NCI-H2029 treated with DMSO at 0.1 percent for 48 hours (cell line): Measurements from ENCODE around the gene CAMTA1.

Experiments
- DNase-seq: peaks from one replicate; lab custom pipeline; 2025; lab: John Stamatoyannopoulos, UW

Gene CAMTA1

DNA sequence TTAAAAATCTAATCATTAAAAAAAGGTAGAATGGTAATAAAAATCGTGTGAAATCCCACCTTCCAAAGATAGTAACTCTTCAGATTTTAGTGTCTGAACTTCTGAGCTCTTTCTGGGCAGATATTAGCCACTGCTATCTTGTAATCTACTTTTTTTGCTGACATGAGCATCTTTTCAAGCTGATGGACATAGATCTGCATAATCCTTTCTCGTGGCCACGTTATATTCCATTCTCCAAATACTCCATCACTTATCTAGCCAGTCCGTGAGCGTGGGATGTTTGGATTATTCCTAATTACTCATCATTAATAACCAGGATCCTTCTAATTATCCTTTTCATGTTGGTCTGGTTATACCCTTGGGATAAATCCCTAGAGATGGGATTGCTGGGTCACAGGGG, 731.7 kb downstream of the CAMTA1 start:
- DNase-seq: no peak

DNA sequence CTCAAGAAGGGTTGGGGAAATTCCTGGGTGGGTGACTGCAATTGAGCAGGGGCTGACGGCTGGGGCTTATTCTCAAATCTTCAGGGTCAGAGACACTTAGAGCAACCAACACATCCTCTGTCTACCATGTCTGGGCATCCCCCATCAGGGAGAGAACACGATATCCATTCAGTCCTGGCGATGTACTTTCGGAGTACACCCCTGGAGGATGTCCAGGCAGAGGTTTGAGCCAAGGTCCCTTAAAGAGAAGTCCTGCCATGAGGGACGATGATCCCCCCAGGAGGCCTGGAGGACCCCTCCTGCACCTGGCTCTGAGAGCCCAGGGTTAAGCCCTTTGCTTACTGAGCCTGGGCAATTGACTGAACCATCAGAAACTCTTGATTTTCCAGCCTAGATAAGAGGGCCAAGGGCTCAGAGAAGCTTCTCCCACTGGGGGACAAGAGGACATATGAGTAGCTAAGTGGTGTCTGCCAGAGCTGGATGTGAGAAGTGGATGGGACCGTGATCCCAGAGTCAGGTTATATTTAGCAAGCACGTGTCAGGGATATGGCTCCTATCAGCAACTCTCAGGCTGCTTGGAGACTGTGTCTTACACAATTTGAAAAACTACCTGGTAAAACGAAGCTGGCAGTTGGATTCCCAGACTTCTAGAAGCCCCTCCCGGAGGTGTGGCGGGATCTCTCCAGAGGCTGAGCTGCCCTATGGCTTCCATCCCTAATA, 732.5 kb downstream of the CAMTA1 start:
- no peak for DNase-seq

DNA sequence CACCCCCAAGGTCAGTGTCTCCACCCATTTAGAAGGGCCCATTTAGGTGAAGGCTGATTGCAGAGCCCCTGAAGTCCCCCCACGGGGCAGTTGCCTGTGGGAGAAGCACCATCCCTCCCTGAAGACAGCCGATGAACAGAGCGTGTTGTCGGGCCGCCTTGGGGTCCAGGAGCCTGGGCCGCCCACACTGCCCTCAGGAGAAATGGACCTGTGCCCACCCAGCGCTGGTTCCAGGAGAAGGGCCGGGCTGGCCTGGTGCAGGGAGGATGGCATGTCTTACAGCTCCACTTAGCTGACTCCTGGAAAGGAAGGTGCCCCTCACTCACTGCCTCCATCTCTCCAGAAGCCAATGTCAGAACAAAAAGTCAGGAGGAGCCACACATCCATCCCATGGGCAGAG, 733.2 kb downstream of the CAMTA1 start:
- DNase-seq: no peak

DNA sequence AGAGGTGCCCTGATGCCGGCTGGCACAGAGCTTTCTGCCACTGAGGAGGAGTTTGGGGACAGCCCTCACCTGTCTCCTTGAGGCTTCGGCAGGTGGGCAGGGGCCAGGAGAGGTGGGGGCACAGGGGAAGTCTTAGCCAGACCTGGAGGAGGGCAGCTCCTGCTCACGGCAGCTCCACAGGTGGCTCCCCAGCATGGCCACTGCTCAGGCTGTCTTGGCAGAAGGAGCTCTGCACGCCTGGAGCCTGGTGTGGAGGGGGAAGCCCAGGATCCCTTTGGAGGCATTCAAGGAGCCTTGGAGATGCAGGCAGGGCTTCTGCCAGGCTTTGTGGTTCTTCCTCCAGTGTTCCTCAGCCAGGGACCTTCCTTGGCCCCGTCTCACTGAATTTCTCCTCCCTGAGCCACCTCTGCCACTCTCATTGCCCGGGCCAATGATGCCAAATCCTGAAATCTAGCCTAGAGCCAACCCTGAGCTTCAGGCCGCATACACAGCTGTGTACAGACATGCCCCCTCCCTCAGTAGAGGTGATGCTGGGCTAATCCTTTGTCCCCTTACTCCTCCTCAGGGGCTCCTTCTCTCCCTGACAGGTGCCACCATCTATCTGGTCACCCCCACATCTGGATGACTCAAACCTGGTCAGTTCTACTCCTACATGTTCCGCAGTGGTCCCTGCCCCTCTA, 734.1 kb downstream of the CAMTA1 start:
- DNase-seq: no peak

DNA sequence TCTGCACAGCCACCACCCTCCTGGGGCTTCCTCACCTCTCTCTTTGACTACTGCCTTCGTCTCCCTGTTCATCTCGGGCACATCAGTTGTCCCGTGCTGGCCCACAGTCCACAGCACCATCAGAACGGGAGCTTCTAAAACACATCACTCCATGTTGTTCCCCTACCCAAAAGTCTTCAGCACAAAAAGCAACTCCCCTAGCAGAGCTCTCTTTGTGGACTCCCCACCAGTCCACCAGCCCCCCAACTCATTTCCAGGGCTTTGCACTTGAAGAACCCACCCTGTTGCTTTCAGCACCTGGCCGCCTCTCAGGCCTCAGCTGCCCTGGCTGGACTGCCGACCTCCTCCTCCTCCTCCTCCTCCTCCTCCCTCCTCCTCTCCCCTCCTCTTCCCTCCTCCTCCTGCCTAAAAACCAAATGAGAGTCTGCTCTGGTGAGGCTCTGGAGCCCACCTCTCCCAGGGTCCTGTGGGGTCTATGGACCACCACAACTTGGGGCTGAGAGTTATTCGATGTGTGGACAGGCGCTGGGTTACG, 734.7 kb downstream of the CAMTA1 start:
- DNase-seq: no peak

DNA sequence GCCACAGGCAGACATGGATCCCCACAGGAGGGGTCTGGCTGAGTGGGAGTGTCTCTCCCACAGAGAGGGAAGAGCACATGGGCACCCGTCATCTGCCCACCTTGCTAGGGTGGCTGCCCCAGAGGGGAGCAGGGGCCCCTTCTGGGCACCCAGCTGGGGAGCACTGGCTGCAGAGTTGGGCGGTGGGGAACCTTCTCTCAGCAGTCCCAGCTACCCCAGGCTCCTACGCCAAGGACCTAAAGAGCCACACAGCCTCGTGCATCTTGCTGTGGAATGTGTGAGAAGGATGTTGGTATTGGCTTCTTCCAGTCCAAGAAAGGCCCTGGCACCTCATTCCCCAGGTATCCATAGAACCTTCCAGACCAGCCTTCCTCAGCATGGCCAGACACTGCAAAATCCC, 735.2 kb downstream of the CAMTA1 start:
- no peak for DNase-seq

DNA sequence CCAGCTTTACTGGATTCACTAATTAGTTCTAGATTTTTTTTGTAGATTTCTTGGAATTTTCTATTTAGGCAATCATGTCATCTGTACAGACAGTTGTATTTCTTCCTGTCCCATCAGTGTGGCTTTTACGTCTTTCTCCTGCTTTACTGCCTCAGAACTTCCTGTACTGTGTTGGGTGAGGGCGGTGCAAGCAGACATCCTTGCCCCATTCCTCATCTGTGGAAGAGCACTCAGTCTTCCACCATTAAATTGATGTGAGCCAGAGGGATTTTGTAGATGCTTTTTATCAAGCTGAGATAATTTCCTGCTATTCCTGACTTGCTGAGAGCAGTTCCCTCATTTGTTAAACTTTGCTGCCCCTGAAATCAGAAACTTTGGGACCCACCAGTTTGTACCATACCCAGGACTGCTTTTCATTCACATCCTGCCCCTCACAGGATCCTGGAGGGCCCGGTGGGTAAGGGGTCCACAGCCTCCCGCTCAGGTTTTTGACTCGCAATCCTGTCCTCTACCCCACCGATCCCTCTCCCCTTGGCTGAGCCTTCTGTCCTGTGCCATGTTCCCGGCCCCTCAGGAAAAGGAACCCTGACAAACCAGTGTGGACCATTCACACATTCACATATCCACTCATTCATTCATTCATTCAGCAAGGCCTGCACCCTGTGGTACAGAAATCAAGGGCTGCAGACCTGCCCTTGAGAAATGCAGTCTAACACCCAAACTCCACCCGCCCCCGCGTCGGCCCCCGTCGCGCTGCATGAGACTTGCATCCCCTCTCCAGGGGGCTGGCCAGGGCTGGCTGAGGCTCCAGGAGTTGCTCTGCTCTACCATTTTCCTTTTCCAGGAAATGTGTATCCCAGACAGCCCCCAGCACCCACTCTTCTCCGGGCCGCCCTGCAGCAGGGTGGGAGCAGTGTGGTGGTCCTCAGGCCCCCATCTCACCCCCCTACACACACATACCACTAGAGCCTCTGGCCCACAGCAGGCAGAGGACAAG, 739.4 kb downstream of the CAMTA1 start:
- DNase-seq: no peak

DNA sequence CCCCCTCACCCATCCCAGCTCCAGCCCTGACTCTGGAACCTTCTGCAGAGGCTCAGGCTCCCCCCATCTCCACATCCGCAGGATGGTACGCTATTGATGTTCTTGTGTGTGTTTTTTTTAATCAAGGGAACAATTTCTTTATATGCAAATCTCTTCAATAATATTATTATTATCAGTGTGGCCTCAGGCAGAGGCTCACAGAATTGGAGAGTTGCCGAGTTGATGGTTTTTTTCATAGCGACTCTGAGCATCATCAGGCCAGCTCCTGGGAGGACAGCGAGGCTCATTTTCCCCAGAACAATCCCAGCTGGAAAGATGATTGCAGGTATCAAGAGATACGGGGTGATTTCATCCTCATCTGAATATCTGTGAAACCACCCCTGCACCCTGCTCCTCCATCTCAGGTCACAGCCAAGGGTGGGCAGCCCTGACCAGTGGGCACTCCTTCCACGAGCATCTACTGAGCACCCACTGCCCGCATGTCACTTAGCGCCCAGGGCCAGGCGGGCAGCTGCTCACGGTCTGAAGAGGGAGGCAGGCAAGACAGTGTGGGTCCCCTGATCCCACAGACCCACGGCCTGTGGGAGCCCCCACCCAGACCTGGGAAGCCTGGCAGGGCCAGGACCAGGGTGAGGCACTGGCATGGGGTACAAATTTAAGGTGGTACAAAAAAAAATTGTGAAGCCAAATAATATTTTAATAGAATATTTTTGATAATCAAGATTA, 740.2 kb downstream of the CAMTA1 start:
- DNase-seq: no peak

DNA sequence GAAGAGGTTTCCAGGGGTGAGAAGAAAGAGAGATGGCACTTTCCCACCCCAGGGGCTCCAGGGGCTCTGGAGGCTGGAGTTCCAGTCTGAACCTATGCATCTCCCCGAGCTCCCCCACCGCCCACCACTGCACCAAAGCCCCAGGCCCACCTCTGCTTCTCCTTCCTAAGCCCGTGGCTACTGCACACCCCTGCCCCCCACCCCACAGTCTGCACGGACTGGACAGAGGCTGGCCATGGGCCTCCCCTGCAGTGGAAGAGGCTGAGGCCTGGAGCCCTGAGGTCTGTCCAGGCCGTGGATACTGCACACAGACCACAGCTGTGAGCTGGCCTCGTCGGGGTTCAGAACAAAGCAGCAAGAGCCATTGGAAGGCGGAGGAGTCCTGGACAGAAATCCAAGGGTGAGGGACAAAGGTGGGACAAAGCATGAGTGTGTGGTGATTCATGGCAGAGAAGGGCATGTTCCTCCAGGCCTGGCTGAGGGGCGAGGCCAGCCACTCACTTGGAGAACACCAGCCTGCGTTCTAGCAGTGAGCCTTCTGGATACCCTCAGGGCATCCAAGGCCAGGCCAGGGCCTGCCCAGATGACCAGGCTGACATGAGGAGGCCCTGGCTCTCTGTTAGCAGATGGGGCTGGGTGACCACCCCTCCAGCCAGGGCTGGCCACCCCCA, 741.1 kb downstream of the CAMTA1 start:
- DNase-seq: no peak

DNA sequence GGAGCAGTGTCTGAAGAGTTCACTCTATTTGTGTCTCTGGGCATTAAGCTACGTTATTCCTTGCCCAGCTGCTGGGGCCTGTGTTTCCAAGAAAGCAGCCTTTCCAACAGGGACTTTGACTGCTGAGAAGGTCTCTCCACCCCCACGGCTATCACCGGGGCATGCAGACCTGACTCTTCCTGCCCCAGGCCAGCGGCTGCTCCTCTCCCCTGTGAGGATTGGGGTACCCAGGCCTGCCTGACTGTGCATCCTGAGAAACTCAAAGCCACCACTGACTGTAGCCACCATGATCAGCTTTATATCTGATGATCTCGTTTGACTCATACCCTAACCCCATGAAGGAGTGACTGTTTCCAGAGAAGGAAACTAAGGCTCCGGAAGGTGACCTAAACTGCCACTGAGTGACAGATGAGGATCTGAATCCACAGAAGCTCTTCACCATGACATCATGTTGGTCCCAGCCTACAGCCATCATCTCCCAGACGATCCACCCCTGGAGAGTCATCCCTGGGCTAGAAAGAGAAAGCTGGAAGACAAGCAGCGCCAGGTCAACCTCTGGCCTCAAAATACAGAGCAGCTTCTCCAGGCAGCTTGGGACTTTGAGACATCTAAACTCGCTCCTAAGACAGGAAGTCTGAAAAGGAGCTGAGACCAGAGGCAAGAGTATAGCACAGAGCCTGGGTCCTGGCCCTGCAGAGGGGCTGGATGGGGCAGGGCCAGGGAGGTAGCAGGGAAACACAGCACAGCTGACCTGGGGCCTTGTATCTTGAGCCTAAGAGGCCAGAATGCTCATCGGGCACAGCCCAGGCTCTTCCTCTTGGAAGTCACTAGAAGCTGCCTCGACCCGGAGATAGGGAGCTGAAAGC, 741.8 kb downstream of the CAMTA1 start:
- no peak for DNase-seq

DNA sequence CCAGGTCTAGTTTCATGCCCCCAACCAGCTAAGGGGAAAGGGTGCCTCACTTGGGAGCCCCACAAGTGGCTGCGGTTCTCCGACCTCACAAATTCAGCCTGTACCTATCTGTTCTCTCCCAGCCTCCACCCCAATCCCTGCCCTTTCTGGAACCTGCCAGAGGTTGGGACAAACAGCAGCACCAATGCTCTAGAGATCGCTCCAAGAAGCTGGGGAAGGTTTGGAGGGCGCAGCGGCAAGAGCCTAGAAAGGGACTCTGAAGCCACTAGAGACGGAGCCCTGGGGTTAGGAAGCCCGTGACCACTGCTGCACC, 742.4 kb downstream of the CAMTA1 start:
- no peak for DNase-seq

DNA sequence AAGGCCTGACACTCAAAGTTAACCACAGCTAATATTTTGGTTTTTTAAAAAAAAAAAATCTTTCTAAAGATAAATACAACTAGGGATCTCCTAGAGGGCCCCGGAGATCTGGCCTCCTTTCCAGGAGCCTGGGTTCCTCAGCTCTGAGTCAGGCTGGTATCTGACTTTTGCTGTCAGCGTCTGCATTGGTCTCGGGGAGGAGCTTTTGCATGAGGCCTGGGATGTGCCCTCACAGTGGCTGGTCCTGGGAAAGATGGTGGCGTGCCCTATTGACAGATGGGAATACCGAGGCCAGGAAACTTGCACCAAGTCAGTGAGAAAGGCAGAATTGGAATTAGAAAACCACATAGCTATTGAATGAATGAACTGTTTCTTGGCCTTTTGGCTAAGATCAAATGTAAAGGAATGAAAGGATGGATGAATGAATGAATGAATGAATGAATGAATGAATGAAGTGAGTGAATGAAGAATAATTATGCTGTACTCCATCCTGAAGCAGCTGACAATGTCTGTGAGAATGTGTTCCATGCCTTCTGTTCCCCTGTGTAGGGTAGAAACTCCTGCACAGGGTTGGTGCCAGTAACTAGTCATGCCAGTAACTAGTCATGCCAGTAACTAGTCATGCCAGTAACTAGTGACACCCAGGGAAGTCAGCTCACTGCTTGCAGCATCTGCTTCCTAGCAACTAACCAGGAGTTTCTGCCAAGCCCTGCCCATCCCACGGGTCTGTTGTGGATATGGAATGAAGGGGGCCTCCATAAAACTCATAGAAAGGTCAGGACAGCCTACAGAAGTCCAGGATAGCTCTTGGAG, 743.3 kb downstream of the CAMTA1 start:
- DNase-seq: no peak

DNA sequence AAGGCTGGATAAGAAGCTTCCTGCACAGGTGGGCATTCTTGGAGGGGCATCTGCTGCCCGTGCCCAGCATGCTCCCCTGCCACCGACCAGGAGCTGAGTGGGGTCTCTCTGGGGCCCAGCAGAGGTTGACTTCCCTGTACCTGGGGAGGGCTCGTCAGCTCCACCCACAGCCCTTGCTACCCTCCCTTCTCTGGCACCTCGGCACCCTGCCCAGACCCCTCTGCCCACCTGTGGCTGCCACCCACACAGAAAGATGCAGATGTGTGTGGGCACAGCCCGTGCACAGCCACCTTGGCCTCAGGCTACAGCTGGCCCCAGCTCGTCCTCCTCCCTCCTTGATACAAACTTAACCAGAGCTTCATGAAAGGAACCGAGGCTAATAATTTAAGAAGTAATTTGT, 744.7 kb downstream of the CAMTA1 start:
- DNase-seq: no peak

DNA sequence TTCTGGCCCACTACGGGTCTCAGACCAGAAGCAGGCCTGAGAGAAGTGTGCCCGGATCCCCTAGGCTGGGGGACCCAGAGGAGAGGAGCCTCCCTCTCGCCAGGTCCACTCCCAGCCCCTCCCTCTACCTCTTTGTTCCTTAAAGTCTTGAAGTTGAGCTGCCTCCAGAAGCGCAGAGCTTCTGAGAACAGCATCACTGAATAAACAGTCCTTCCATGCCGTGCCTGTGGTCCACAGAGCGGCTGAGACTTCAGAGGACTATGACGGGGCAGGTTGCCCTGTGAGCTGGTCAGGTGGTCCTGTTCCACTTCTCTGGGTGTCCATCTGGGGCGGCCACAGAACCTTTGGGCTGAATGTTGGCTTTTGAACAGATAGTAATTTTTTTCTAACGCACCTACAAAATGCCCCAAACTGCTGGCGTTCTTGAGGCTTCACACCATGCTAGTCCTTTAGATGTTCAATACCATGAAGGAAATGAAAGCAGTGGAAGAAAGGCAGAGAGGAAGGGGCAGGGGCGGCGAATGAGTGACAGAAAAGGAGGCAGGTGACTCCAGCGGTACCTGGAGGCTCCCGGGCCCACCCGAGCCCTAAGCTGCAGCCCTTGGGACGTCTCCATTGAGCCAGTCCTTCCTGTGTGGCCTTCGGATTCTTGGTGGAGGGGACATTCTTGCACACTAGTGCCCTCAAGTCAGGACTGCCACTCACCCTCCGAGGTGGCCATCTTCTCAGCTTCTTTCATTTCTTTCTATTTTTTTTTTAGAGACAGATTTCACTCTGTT, 746.5 kb downstream of the CAMTA1 start:
- no peak for DNase-seq

DNA sequence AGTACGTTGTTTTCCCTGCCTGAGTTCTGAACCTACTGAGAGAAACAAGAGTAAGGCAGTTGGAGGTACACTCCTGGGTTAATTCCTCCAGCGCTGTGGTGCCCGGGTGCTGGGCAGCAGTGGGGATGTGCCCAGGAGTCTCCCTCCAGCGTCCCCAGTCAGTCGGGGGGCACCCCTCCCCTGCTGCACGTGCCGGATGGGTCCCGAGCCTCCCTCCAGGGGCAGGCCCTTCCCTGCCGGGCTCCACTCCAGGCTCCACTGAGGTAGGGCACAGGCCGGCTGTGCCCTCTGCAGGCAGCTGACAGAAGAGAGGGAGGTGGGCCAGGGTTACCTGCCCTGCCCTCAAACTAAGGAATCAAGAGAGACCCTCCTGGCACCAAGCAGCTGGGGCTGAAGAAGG, 747.8 kb downstream of the CAMTA1 start:
- DNase-seq: no peak

DNA sequence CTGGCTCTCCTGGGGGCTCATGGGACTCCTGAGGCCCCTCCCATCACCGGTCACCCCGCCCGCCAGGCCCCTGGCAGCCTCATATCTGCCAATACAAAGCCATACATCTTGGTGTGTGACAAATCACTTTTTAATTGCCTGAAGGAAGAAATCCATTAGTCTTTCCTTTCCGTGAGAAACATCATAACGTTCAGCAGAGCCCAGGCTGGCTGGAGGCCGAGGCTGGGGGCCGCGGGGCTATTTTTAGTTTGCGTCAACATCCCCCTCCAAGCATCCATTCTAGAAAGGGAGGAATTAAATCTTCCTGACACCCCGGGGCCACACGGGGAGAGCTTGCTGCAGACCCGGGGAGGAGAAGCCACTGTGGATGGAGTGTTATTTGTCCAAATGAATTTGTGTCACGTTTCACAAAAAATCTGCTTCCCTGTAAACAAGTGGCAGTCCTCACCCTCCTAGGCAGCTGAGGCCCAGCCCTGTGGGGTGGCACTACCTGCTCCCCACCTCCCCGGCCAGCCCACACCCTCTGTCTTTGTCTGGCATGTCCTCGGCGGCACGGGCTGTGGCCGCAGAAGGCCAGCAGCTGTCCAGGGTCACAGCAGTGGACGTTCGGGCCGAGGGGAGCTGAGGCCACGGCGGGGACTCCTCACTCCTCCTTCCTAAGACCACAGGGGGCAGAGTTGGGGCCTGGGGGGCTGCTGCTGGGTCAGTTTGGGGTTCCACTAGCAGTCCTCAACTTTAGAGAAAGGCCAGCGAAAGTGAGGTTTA, 749.0 kb downstream of the CAMTA1 start:
- no peak for DNase-seq

DNA sequence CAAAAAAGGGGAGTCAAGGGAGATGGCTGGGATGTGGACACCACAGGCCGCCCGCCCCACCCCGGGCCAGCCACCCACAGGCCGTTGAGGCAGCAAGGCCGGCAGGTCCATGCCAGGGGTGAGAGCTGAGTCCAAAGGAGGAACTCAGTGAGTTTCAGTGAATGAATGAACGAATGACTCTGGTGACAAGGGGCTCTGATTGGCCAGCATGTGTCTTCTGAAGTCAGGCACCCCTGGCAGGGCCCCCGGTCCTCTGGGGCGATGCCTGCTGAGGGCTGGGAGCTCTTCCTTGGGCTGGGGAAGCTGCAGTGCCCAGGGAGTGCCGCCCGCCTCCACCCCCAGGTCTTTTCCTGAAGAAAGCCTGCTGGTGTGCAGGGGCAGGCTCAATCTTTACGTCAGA, 749.8 kb downstream of the CAMTA1 start:
- DNase-seq: no peak
